ENCODE data around the gene POLG2.

The POLG2 gene

DNA sequence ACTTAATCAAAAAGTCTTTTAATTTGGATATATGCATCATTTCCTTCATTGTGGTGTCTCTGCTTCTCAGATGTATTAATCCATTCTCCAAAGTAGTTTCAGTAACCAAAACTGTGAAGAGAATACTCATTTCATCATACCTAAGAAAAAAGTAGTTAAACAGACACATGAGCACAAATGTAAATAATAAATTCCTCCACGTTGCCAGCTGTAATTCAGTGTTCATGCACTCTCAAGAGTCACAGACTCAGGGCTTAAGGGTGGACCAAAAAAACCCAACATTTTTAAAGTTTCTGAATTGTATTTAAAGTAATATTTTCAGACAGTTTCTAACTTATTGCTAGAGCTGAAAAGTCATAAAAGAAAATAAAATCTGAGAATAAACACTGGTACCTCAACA is 19.0 kb downstream of the POLG2 start:
- Histone ChIP-seq H2AFZ (ENCODE audit: low read length) (no peak overlapping the region), H3K9me3 (ENCODE audit: insufficient read depth, low read depth, low read length) (no peaks in the 10 kb centered on the region), H3F3A (ENCODE audit: low read depth) (no peaks in the 10 kb centered on the region), H3K4me3 (ENCODE audit: low read length, poor library complexity, severe bottlenecking) (no peak overlapping the region), H4K20me1 (ENCODE audit: insufficient read depth, low read length, poor library complexity, severe bottlenecking) (no peaks in the 10 kb centered on the region), H3K9ac (ENCODE audit: low read depth, low read length, poor library complexity, severe bottlenecking) (no peak overlapping the region), H3K79me2 (ENCODE audit: insufficient read depth, low read length) (no peaks in the 10 kb centered on the region), H3K9me2 (replicated peaks; ENCODE audit: low read depth, low read length) (no peaks in the 10 kb centered on the region), H3K4me1 (ENCODE audit: insufficient read depth, low read length, poor library complexity, severe bottlenecking) (no peaks in the 10 kb centered on the region), H3K36me3 (ENCODE audit: insufficient read depth, low read length) (0 out of 2 replicates have a peak, but pooled peaks cover 6% of the 10 kb centered on the region), H3K4me2 (ENCODE audit: low read depth, low read length, poor library complexity, severe bottlenecking) (no peak overlapping the region), H3K27me3 (ENCODE audit: insufficient read depth, low read length, poor library complexity, severe bottlenecking) (no peaks in the 10 kb centered on the region)
- TF ChIP-seq, protein P1, sequence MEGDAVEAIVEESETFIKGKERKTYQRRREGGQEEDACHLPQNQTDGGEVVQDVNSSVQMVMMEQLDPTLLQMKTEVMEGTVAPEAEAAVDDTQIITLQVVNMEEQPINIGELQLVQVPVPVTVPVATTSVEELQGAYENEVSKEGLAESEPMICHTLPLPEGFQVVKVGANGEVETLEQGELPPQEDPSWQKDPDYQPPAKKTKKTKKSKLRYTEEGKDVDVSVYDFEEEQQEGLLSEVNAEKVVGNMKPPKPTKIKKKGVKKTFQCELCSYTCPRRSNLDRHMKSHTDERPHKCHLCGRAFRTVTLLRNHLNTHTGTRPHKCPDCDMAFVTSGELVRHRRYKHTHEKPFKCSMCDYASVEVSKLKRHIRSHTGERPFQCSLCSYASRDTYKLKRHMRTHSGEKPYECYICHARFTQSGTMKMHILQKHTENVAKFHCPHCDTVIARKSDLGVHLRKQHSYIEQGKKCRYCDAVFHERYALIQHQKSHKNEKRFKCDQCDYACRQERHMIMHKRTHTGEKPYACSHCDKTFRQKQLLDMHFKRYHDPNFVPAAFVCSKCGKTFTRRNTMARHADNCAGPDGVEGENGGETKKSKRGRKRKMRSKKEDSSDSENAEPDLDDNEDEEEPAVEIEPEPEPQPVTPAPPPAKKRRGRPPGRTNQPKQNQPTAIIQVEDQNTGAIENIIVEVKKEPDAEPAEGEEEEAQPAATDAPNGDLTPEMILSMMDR (conservative IDR thresholded peaks at IDR 0.05; ENCODE audit: low read length) = no peak
- no peak for TF ChIP-seq EZH2phosphoT487 (IDR thresholded peaks at IDR 0.05; ENCODE audit: borderline replicate concordance)

DNA sequence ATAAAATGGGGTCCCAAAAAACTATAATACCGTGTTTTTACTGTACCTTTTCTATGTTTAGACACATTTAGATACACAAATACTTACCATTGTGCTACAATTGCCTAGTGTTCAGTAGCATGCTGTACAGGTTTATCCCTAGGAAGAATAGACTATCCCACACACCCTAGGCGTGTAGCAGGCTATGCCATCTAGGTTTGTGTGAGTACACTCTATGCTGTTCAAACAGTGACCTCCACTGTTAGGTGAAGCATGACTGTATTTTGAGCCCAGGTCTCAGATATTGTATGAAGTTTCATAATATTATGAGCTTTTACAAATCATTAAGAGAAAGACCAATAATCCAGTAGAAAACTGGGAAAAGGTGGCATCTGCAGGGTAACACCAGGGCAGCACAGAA is 24.3 kb downstream of the POLG2 start:
- Histone ChIP-seq H3K9ac (ENCODE audit: low read depth, low read length, poor library complexity, severe bottlenecking) (no peak overlapping the region), H4K20me1 (ENCODE audit: insufficient read depth, low read length, poor library complexity, severe bottlenecking) (no peaks in the 10 kb centered on the region), H3K9me2 (replicated peaks; ENCODE audit: low read depth, low read length) (no peaks in the 10 kb centered on the region), H3K36me3 (ENCODE audit: insufficient read depth, low read length) (0 out of 2 replicates have a peak, but pooled peaks cover 4% of the 10 kb centered on the region), H3K79me2 (ENCODE audit: insufficient read depth, low read length) (no peaks in the 10 kb centered on the region), H3F3A (ENCODE audit: low read depth) (no peaks in the 10 kb centered on the region), H3K4me3 (ENCODE audit: low read length, poor library complexity, severe bottlenecking) (no peak overlapping the region), H3K9me3 (ENCODE audit: insufficient read depth, low read depth, low read length) (no peaks in the 10 kb centered on the region), H2AFZ (ENCODE audit: low read length) (no peak overlapping the region), H3K4me1 (ENCODE audit: insufficient read depth, low read length, poor library complexity, severe bottlenecking) (no peaks in the 10 kb centered on the region), H3K27me3 (ENCODE audit: insufficient read depth, low read length, poor library complexity, severe bottlenecking) (no peaks in the 10 kb centered on the region), H3K4me2 (ENCODE audit: low read depth, low read length, poor library complexity, severe bottlenecking) (no peak overlapping the region)
- TF ChIP-seq, protein P1 (conservative IDR thresholded peaks at IDR 0.05; ENCODE audit: low read length) = no peak
- TF ChIP-seq EZH2phosphoT487 (IDR thresholded peaks at IDR 0.05; ENCODE audit: borderline replicate concordance) = no peak

- Histone ChIP-seq H3F3A (ENCODE audit: low read depth) (no peaks in the 10 kb centered on the region), H3K9ac (ENCODE audit: low read depth, low read length, poor library complexity, severe bottlenecking) (no peak overlapping the region), H4K20me1 (ENCODE audit: insufficient read depth, low read length, poor library complexity, severe bottlenecking) (no peaks in the 10 kb centered on the region), H3K27me3 (ENCODE audit: insufficient read depth, low read length, poor library complexity, severe bottlenecking) (no peaks in the 10 kb centered on the region), H3K9me2 (replicated peaks; ENCODE audit: low read depth, low read length) (no peaks in the 10 kb centered on the region), H3K36me3 (ENCODE audit: insufficient read depth, low read length) (no peaks in the 10 kb centered on the region), H3K79me2 (ENCODE audit: insufficient read depth, low read length) (no peaks in the 10 kb centered on the region), H3K4me1 (ENCODE audit: insufficient read depth, low read length, poor library complexity, severe bottlenecking) (no peaks in the 10 kb centered on the region), H2AFZ (ENCODE audit: low read length) (no peak overlapping the region), H3K4me2 (ENCODE audit: low read depth, low read length, poor library complexity, severe bottlenecking) (no peak overlapping the region), H3K4me3 (ENCODE audit: low read length, poor library complexity, severe bottlenecking) (no peak overlapping the region), H3K9me3 (ENCODE audit: insufficient read depth, low read depth, low read length) (no peaks in the 10 kb centered on the region)
- no peak for TF ChIP-seq EZH2phosphoT487 (IDR thresholded peaks at IDR 0.05; ENCODE audit: borderline replicate concordance)
- TF ChIP-seq, protein P1 (conservative IDR thresholded peaks at IDR 0.05; ENCODE audit: low read length) = no peak
These were observed 25.4 kb downstream of the POLG2 start for GRCh38 chr17:64471440-64471839.
